Measurements from ENCODE around the gene NDEL1. TPM values are rescaled to one million over a fixed set of nuclear protein-coding genes. Genes with fewer than 3 reads are reported as not detected.

NDEL1 gene
- total RNA-seq, 1 donor from 2014 or later: 60.2 TPM

DNA sequence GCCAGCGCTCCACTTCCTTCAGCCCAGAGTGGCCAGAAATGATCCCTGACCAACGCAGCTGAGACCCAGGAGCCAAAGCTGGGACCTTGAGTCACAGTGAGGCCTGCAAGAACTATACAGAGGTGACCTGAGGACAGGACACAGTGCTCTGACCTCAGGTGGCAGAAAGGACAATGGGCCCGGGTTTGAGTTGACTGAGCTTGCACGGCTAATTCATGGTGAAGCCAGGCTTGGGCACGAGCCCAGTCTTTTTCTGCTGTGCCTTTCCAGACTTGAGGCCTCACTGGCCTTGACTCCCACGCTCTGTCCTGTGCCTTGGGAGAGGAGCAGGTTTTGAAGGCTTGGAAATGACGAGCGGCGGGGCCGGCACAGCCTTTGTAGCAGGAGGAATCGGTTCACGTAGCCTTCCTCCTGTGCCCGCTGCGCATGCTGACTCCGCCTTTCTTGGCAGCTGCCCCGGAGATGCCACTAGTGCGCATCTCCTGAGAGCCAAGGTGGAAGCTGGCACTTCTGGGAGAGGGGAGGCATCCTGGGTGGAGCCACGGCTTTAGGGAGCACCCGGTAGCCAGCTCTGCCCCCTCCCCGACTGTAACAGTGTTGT is 34.9 kb downstream of the NDEL1 start:
- Mint-ChIP-seq H3K27ac (no peak overlapping the region), H3K4me1 (peaks cover 5% of the 10 kb centered on the region), H3K27me3 (ENCODE audit: low read depth) (no peaks in the 10 kb centered on the region), H3K9me3 (no peaks in the 10 kb centered on the region), H3K4me3 (no peak overlapping the region), H3K36me3 (peaks cover 36% of the 10 kb centered on the region)
- no peak for DNase-seq (ENCODE audit: low spot score in 2 of 2, unreplicated experiment in 2 of 2)
- TF ChIP-seq, protein P1, sequence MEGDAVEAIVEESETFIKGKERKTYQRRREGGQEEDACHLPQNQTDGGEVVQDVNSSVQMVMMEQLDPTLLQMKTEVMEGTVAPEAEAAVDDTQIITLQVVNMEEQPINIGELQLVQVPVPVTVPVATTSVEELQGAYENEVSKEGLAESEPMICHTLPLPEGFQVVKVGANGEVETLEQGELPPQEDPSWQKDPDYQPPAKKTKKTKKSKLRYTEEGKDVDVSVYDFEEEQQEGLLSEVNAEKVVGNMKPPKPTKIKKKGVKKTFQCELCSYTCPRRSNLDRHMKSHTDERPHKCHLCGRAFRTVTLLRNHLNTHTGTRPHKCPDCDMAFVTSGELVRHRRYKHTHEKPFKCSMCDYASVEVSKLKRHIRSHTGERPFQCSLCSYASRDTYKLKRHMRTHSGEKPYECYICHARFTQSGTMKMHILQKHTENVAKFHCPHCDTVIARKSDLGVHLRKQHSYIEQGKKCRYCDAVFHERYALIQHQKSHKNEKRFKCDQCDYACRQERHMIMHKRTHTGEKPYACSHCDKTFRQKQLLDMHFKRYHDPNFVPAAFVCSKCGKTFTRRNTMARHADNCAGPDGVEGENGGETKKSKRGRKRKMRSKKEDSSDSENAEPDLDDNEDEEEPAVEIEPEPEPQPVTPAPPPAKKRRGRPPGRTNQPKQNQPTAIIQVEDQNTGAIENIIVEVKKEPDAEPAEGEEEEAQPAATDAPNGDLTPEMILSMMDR (IDR thresholded peaks at IDR 0.05; ENCODE audit: unreplicated experiment): no peak

DNA sequence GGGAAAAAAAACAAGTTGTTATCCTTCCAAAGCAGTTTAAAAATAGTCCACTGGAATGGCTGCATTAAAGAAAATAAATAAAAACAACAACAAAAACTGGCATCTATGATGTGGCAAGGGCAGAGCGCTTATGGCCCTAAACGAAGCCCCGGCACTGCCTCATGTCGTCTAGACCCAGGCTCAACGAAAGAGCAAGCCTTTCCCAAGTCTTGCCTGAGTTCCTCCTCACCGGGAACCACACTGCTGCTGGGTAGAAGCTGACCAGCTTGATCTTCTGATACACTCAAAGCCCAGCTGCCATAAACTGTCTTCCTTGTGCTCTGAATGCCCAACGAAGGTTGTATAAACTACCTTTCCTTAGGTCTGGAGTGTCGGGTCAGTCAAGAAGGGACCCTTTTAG is 37.0 kb downstream of the NDEL1 start:
- no peaks in the 10 kb centered on the region for H3K27me3 Mint-ChIP-seq (ENCODE audit: low read depth)
- no peak for DNase-seq (ENCODE audit: low spot score in 2 of 2, unreplicated experiment in 2 of 2)
- no peaks in the 10 kb centered on the region for H3K4me1 Mint-ChIP-seq
- H3K27ac Mint-ChIP-seq: peak overlapping the region; percentile 34
- no peak overlapping the region for H3K4me3 Mint-ChIP-seq
- TF ChIP-seq, protein P1 (IDR thresholded peaks at IDR 0.05; ENCODE audit: unreplicated experiment): no peak
- no peaks in the 10 kb centered on the region for H3K9me3 Mint-ChIP-seq
- H3K36me3 Mint-ChIP-seq: peaks cover 38% of the 10 kb centered on the region

DNA sequence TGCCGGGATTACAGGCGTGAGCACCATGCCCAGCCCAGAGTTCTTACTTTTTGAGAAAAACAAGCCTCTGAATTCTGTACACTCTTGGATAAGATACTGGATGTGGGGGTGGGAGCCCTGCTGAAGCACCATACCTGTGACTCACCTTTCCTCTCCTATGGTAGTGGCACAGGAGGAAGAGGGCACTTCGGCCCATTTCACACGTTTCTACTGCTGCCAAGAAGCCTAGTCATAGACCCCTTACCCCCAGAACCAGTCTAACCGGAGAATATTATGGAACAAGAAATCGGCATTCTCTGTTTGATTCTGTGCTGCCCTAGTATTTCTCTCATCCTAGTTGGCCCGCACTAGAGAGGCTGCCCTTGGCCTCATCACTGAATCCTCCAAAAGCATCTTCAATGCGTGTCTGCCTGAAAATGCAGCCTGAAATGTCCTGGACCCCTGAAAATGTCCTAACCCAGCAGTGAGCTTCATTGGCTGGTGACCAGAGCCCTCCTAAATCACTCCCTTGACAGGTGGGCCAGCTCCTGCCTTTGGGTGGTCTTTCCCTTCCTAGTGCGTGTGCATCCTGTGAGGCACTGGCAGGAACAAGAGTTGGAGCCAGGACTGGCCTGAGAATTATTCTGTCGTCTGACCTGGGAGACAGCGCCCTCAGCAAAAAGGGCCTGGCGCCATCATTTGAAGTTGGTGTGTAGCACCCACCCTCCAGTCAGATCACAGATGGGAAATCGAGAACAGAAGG is 37.9 kb downstream of the NDEL1 start:
- no peak for DNase-seq (ENCODE audit: low spot score in 2 of 2, unreplicated experiment in 2 of 2)
- Mint-ChIP-seq H3K4me3 (no peak overlapping the region), H3K36me3 (peaks cover 34% of the 10 kb centered on the region), H3K9me3 (no peaks in the 10 kb centered on the region), H3K4me1 (no peaks in the 10 kb centered on the region), H3K27me3 (ENCODE audit: low read depth) (no peaks in the 10 kb centered on the region), H3K27ac (no peak overlapping the region)
- TF ChIP-seq, protein P1 (IDR thresholded peaks at IDR 0.05; ENCODE audit: unreplicated experiment): no peak

DNA sequence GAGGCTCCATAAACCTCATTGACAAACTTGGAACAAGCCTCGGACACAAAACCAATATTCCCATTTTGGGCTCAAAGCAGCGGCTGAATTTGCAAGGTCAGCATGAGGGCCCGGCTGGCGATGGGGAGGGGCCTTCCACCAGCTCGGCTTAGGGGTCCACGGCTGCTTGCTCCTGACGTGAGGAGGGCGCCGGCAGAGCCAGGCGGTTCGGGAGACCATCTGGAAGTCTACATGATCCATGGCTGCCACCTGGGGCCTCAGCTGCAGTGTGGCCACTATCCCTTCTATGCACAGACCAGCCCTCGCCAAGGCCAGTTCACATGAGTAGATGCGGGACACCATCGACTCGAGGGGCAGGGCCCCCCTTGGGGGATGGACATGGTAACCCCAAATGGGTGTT is 39.1 kb downstream of the NDEL1 start:
- DNase-seq (ENCODE audit: low spot score in 2 of 2, unreplicated experiment in 2 of 2): no peak
- H3K27me3 Mint-ChIP-seq (ENCODE audit: low read depth): no peaks in the 10 kb centered on the region
- TF ChIP-seq, protein P1 (IDR thresholded peaks at IDR 0.05; ENCODE audit: unreplicated experiment): no peak
- no peaks in the 10 kb centered on the region for H3K4me1 Mint-ChIP-seq
- peak overlapping the region; percentile 3 for H3K27ac Mint-ChIP-seq
- no peaks in the 10 kb centered on the region for H3K9me3 Mint-ChIP-seq
- H3K4me3 Mint-ChIP-seq: no peak overlapping the region
- peaks cover 41% of the 10 kb centered on the region for H3K36me3 Mint-ChIP-seq

- Mint-ChIP-seq H3K9me3 (no peaks in the 10 kb centered on the region), H3K27ac (peak overlapping the region; percentile 3), H3K4me3 (no peak overlapping the region), H3K4me1 (no peaks in the 10 kb centered on the region), H3K36me3 (peaks cover 43% of the 10 kb centered on the region), H3K27me3 (ENCODE audit: low read depth) (no peaks in the 10 kb centered on the region)
- TF ChIP-seq, protein P1 (IDR thresholded peaks at IDR 0.05; ENCODE audit: unreplicated experiment): no peak
- no peak for DNase-seq (ENCODE audit: low spot score in 2 of 2, unreplicated experiment in 2 of 2)
Measured at GRCh38 chr17:8475227-8475626, 39.5 kb downstream of the NDEL1 start.
